ENCODE measurements around the gene EHD3.

The EHD3 gene

GRCh38 chr2:31237348-31238017 is 3.5 kb downstream of the EHD3 start:
- TF ChIP-seq EZH2 (IDR thresholded peaks at IDR 0.05; ENCODE audit: borderline replicate concordance, low read length) (no peak), CTCF (IDR thresholded peaks at IDR 0.05; ENCODE audit: low read length) (no peak)
- H3K27ac ChIP-seq (ENCODE audit: low read depth, low read length, poor library complexity, severe bottlenecking) = no peak overlapping the region
- no peaks in the 10 kb centered on the region for H3K36me3 ChIP-seq (ENCODE audit: insufficient read depth, low read length)
- H3K4me3 ChIP-seq (ENCODE audit: low read depth, low read length, poor library complexity, severe bottlenecking) = no peak overlapping the region
- no peaks in the 10 kb centered on the region; the same call in 1 of the 2 replicates for H3K27me3 ChIP-seq (ENCODE audit: insufficient read depth, low read length)
- H3K9me3 ChIP-seq (ENCODE audit: low read length) = no peaks in the 10 kb centered on the region
- H3F3A ChIP-seq (ENCODE audit: insufficient read depth, low read length) = no peaks in the 10 kb centered on the region
- no peaks in the 10 kb centered on the region for H4K20me1 ChIP-seq (ENCODE audit: insufficient read depth, low read length)
- no peak overlapping the region for H3K9ac ChIP-seq (ENCODE audit: low read length)
- no peaks in the 10 kb centered on the region for H3K9me2 ChIP-seq (ENCODE audit: low read depth, low read length)
- H3K4me2 ChIP-seq (ENCODE audit: low read length) = no peak overlapping the region
- peaks cover 13% of the 10 kb centered on the region for H3K4me1 ChIP-seq (ENCODE audit: insufficient read depth, low read length, severe bottlenecking)
- no peak overlapping the region for H2AFZ ChIP-seq (ENCODE audit: low read length)
- H3K79me2 ChIP-seq (ENCODE audit: insufficient read depth, low read length) = no peaks in the 10 kb centered on the region

- Histone ChIP-seq H3K27ac (ENCODE audit: low read depth, low read length, poor library complexity, severe bottlenecking) (no peak overlapping the region), H3K4me2 (ENCODE audit: low read length) (no peak overlapping the region), H3K9ac (ENCODE audit: low read length) (no peak overlapping the region), H3K4me3 (ENCODE audit: low read depth, low read length, poor library complexity, severe bottlenecking) (no peak overlapping the region), H3K9me3 (ENCODE audit: low read length) (no peaks in the 10 kb centered on the region), H3K79me2 (ENCODE audit: insufficient read depth, low read length) (no peaks in the 10 kb centered on the region), H3F3A (ENCODE audit: insufficient read depth, low read length) (no peaks in the 10 kb centered on the region), H3K9me2 (ENCODE audit: low read depth, low read length) (no peaks in the 10 kb centered on the region), H3K27me3 (ENCODE audit: insufficient read depth, low read length) (no peaks in the 10 kb centered on the region; the same call in 1 of the 2 replicates), H3K4me1 (ENCODE audit: insufficient read depth, low read length, severe bottlenecking) (peaks cover 13% of the 10 kb centered on the region), H3K36me3 (ENCODE audit: insufficient read depth, low read length) (no peaks in the 10 kb centered on the region), H4K20me1 (ENCODE audit: insufficient read depth, low read length) (no peaks in the 10 kb centered on the region), H2AFZ (ENCODE audit: low read length) (no peak overlapping the region)
- TF ChIP-seq EZH2 (IDR thresholded peaks at IDR 0.05; ENCODE audit: borderline replicate concordance, low read length) (no peak), CTCF (IDR thresholded peaks at IDR 0.05; ENCODE audit: low read length) (no peak)
Measured at GRCh38 chr2:31238126-31238905, 4.4 kb downstream of the EHD3 start.

GRCh38 chr2:31238906-31239592 is 5.1 kb downstream of the EHD3 start:
- H4K20me1 ChIP-seq (ENCODE audit: insufficient read depth, low read length) = no peaks in the 10 kb centered on the region
- TF ChIP-seq CTCF (IDR thresholded peaks at IDR 0.05; ENCODE audit: low read length) (no peak), EZH2 (IDR thresholded peaks at IDR 0.05; ENCODE audit: borderline replicate concordance, low read length) (no peak)

More at GRCh38 chr2:31238906-31239592, 5.1 kb downstream of the EHD3 start:
- Histone ChIP-seq H3K4me2 (ENCODE audit: low read length) (no peak overlapping the region), H2AFZ (ENCODE audit: low read length) (no peak overlapping the region), H3K27me3 (ENCODE audit: insufficient read depth, low read length) (no peaks in the 10 kb centered on the region; the same call in 1 of the 2 replicates), H3K36me3 (ENCODE audit: insufficient read depth, low read length) (no peaks in the 10 kb centered on the region), H3K9ac (ENCODE audit: low read length) (no peak overlapping the region), H3K9me2 (ENCODE audit: low read depth, low read length) (no peaks in the 10 kb centered on the region), H3K9me3 (ENCODE audit: low read length) (no peaks in the 10 kb centered on the region), H3K27ac (ENCODE audit: low read depth, low read length, poor library complexity, severe bottlenecking) (no peak overlapping the region), H3K4me1 (ENCODE audit: insufficient read depth, low read length, severe bottlenecking) (peaks cover 6% of the 10 kb centered on the region), H3K4me3 (ENCODE audit: low read depth, low read length, poor library complexity, severe bottlenecking) (no peak overlapping the region), H3K79me2 (ENCODE audit: insufficient read depth, low read length) (no peaks in the 10 kb centered on the region), H3F3A (ENCODE audit: insufficient read depth, low read length) (no peaks in the 10 kb centered on the region)

Measured in OCI-LY1 (cell line).